Activated CD4-positive, CD25-positive, alpha-beta regulatory T cell treated with anti-CD3 and anti-CD28 coated beads, Interleukin-2, amount 50 U/mL, for 16 hours (primary cell): ENCODE data around the gene TAGLN.

Experiments used
- DNase-seq: peaks from one replicate; pipeline ENCODE4 v3.0.0-alpha.2; 2020; ENCODE audit warnings: low read depth, low spot score

The TAGLN gene

DNA sequence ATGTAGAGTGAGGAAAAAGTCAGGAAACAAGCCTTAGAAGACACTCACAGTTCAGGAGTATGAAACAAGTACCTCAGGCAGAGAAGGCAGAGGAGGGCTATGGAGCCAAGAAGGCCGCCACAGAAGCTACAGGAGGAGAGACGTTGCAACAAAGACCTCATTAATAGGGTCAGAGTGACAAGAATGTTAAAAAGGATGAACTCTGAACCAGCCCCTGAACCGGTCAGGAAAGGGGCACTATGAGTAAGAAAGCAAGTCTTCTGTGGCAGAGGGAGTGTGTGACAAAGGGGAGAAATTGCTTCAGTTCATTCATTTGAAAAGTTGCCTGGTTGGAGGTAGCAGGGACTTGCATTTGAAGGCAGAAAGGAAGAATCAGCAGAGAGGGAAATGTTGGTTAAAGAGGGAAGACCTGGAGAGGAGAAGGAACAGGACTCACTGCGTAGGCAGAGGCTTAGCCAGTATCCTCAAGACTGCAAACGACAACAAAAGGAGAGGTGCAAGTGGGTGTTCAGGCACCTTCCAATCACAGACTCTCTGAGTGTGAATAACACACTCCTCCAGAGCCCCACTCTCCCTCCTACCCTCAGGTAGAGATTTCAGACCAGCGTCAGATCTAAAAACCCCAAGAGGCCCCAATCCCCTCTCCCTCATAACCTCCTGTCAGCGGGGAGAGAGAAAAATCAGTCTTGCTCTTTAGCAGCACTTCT lies 15.4 kb downstream of the TAGLN start:
- no peak for DNase-seq

- DNase-seq: no peak
Observed at GRCh38 chr11:117217141-117218084, 18.2 kb downstream of the TAGLN start.

- DNase-seq: no peak
Observed at GRCh38 chr11:117218133-117218915, 19.2 kb downstream of the TAGLN start.

DNA sequence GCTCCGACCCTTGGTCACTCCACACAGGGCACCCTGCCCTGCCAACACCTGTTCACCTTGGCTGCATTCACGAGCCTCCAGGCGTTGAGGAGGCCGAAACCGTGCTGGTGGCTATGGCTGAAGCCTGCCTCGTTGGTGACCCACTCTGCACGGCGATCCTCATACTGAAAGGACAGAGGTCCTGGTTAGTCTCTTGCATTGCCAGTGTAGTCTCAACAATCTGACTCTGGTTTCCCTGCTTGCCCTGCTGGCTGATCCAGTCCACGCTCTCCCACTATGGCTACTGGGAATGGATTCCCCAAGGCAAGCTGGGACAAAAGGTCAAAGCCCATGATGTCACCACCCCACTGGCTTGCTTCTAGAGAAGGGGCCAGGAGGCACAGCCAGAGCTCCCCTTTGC lies 19.8 kb downstream of the TAGLN start:
- no peak for DNase-seq

DNA sequence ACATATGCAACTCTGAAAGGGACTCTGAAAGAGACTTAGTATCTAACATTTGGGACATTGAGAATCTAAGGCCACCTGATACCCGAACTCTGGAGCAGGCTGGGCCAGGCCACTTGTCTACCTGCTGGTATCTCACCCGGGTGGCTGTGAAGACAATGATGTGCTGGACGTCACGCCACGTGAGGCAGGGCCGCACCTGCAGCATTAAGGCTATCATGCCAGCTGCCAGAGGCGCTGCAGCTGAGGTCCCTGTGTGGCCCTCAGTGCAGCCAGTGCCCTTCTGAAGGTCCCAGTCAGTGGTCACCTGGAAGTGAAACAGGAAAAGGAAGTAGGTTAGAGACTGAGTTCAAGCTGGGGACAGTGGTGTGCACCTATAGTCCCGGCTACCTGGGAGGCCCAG lies 20.3 kb downstream of the TAGLN start:
- DNase-seq: no peak

GRCh38 chr11:117219995-117220394 lies 20.8 kb downstream of the TAGLN start:
- no peak for DNase-seq

DNA sequence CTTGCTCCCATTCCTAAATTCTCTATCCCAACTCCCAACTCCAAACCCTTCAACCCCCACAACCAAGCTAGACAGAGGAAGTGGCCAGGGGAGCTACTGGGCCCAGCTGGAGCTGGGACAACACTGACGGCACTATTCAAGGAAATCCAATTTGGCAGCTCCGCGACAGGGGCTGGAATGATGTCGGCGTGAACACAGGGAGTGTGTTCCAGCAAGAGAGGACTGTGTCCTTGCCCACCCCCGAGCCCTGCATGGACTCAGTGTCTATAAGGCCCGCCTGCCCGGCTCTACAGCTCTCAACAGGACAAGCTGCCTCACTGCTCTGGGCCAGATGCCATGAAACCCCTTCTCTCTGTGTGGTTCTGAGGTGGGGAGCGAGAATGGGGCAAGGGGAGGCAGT lies 21.4 kb downstream of the TAGLN start:
- no peak for DNase-seq

GRCh38 chr11:117220999-117221774 lies 22.0 kb downstream of the TAGLN start:
- no peak for DNase-seq

GRCh38 chr11:117221775-117222517 lies 22.8 kb downstream of the TAGLN start:
- no peak for DNase-seq

GRCh38 chr11:117222991-117223740 lies 24.0 kb downstream of the TAGLN start:
- DNase-seq: no peak

DNA sequence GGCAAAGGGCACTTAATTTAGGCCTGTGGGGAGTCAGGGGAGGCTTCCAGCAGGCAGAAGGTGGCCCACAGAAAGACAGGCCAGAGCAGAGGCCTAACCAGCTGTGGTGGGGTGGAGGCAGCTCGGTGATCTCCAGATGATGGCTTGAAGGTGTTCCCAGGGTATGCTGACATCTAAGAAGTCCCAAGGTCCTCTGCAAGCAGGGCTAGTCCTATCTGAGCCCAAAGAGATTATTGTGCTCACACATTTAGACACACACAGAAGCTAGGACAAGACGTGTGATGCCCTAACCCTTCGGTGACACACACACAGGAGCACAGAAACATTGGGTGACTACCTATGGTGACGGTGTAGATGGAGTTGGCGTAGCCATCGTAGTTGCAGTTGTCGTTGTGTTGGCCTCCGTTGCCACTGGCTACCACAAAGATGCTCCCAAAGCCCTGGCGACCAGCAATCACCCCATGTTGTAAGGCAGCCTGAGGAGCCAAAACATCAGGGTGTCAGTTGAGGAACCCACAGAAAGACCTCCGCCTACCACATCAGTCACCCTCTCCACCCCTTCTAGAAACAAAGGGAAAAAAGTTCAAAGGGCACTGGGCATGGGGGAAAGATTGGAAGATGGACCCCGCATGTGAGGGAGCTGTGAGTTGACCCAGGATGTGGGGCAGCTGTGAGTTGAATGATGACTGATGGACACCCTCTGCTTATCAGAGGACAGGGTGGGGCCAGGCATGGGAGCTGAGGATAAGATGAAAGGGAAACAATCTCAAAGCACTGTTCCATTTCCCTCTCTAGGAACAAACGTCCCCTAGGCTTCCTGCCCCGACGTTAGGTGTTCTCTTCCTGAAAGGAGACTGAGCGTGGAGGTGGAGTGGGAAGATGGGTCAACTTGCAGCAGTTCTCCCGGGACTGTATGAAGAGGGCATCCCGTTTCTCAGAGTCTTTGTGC lies 24.8 kb downstream of the TAGLN start:
- no peak for DNase-seq

DNA sequence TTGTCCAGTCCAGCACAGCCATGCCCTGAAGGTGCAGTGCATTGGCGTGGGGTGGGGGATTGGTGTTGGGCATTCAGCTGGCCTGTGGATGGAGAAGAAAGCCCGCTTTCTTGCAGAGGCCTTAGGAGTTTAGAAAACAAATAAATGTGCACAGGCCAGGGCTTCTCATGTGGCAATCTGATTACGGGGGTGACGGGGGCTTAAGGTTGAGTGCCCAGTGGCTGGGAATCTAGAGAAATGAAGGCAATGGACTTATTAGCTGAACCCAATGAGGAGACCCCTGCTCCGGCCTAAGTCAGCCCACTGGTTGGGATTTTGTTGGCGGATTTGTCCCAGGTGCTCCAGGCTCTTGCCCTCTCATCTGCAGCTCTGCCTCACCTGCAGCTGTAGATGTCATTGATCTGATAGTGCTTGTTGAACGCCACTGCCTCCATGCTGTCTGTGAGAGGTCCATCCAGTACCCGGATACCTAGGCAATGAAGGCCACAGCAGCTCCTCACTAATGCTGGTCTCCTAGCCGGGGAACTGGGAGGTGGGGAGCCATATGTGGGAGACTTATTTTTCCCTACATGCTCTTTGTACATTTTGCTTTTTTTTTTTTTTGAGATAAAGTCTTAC lies 26.5 kb downstream of the TAGLN start:
- DNase-seq: no peak

DNA sequence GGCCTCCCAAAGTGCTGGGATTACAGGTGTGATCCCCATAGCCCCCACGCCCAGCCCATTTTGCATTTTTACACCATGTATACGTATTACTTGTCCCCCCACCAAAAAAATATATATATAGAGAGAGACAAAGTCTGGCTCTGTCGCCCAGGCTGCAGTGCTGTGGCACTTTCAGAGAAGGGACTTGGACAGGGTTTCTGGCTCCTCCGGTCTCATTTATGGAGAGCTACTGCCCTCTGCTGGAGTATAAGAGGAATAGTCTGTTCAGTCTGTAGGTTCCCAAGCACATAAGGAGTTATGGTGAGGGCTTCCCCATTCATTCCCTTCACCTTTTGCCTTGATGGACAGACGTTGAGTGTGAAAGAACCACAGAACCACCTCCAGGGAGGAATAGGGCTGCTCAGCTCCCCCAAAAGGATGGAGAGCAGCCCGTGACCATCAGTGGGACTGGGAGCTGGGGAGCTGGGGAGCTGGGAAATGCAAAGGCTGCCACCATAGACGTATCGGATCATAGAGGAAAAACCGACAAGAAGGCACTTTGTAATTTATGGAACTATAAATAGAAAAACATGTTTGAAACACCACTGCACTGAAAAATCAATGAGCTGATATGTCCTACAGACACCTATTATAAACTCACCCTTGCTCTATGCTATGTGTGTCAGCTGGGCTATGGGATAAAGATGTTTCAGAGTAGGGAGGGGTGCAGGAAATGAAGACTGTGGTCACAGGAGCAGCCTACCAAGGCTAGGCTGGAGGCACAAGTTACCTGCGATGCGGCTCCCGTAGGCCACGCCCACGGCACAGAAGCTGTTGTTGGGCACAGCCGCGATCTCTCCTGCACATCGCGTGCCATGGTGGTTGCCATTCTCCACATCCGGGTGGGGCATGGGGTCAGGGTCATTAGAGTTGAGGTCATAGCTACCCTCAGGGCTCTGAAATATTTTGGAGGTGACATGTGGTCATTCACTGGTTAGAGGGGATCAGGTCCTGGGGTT lies 27.5 kb downstream of the TAGLN start:
- peak; percentile 19 for DNase-seq

GRCh38 chr11:117228091-117228490 lies 28.9 kb downstream of the TAGLN start:
- no peak for DNase-seq

DNA sequence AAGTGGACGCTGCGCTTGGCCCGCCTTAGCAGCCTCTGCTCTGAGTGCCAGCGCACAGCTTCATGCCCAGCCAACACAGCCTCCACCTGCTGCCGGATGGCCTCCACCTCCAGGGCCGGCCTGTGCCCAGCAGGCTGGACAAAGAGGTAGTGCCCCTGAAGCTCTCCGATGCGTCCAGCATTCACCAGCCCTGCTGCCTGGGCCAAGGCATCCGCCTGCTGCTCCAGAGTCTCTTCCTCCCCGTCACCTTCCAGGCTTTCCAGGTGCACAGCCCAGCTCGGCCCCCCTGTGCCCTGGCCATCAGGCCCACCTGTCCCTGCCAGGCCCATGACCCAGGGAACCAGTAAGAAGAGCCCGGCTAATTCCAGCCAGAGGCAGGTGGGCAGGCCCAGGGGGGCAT lies 30.2 kb downstream of the TAGLN start:
- DNase-seq: no peak

- no peak for DNase-seq
Observed at GRCh38 chr11:117229931-117230285, 30.7 kb downstream of the TAGLN start.

DNA sequence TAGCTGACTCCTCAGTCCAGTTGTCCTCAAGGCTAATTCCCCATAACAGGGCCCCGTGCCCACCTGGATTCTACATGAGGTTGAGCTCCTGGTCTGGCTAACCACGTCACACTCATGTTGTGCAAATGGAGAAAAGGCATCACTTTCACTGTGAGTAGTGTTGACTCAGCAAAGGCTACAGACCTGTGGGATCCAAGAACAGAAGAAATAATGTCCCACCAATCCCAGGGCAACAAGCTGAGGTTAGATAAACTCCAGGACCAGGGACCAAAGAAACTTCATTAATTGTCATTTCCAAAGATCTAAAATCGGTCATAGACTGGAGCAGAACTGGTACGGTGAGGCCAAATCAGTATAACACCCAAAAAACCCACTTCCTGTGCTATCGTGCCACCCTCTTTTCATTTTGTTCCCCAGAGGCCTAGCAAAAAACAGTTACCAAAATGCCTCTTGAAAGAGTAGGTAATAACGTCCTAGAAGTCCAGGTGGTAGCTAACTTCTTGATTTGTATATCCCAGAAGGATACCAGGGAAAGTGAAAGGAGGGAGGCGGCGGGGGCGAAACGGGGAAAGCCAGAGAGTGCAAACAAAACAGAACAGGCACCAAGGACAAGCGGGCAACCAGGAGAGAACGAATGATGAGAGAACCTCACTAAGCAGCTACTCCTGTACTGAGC lies 31.3 kb downstream of the TAGLN start:
- DNase-seq: peak; percentile 27
